RPMI8226 (cell line): ENCODE data around the gene TUBGCP3.
"Not testable (repeated sequence)": the region's sequence is repeated elsewhere in the genome, so short reads cannot be mapped to it uniquely, and the experiment has no call there.

Experiments
- DNase-seq: peaks from one replicate; pipeline ENCODE4 v3.0.0-alpha.2; 2015

Gene TUBGCP3

GRCh38 chr13:112522578-112522977 lies 65.4 kb downstream of the TUBGCP3 start:
- no peak for DNase-seq

GRCh38 chr13:112521073-112521685 lies 66.8 kb downstream of the TUBGCP3 start:
- DNase-seq = no peak

GRCh38 chr13:112519517-112520060 lies 68.4 kb downstream of the TUBGCP3 start:
- DNase-seq = no peak

GRCh38 chr13:112516218-112516617 lies 71.7 kb downstream of the TUBGCP3 start:
- no peak for DNase-seq

- no peak for DNase-seq
Observed at GRCh38 chr13:112513761-112514160, 74.2 kb downstream of the TUBGCP3 start.

GRCh38 chr13:112510987-112511685 lies 76.8 kb downstream of the TUBGCP3 start:
- no peak for DNase-seq

GRCh38 chr13:112510002-112510780 lies 77.8 kb downstream of the TUBGCP3 start:
- peak; percentile 29 for DNase-seq

- DNase-seq = no peak
Observed at GRCh38 chr13:112509190-112509589, 78.8 kb downstream of the TUBGCP3 start.

- DNase-seq = no peak
Observed at GRCh38 chr13:112506046-112506445, 81.9 kb downstream of the TUBGCP3 start.

- DNase-seq = no peak
Observed at GRCh38 chr13:112496166-112496565, 91.8 kb downstream of the TUBGCP3 start.

- DNase-seq = no peak
Observed at GRCh38 chr13:112495465-112495864, 92.5 kb downstream of the TUBGCP3 start.

- DNase-seq = no peak
Observed at GRCh38 chr13:112489199-112489598, 98.8 kb downstream of the TUBGCP3 start.

- not testable (repeated sequence) for DNase-seq
Observed at GRCh38 chr13:112488343-112489050, 99.5 kb downstream of the TUBGCP3 start.

- DNase-seq = no peak
Observed at GRCh38 chr13:112487127-112487517, 100.8 kb downstream of the TUBGCP3 start.

GRCh38 chr13:112486386-112487126 lies 101.4 kb downstream of the TUBGCP3 start:
- DNase-seq = no peak

- not testable (repeated sequence) for DNase-seq
Observed at GRCh38 chr13:112485814-112486213, 102.1 kb downstream of the TUBGCP3 start.

GRCh38 chr13:112483299-112483698 lies 104.7 kb downstream of the TUBGCP3 start:
- DNase-seq = no peak

GRCh38 chr13:112481458-112481857 lies 106.5 kb downstream of the TUBGCP3 start:
- no peak for DNase-seq

- no peak for DNase-seq
Observed at GRCh38 chr13:112479389-112479788, 108.6 kb downstream of the TUBGCP3 start.

GRCh38 chr13:112477070-112477619 lies 110.8 kb downstream of the TUBGCP3 start:
- DNase-seq = no peak

- DNase-seq = no peak
Observed at GRCh38 chr13:112475889-112476288, 112.1 kb downstream of the TUBGCP3 start.

- no peak for DNase-seq
Observed at GRCh38 chr13:112474869-112475268, 113.1 kb downstream of the TUBGCP3 start.
